HL-60 (cell line): ENCODE results near the gene CEP78.

Source experiments
- DNase-seq, 2 experiments: peaks; one replicate each; pipeline ENCODE4 v3.0.0-alpha.2; 2010 to 2020; ENCODE audit warnings: low read depth in 1 of 2, low spot score in 1 of 2
- H3K27ac ChIP-seq: fragments of 250-450 bp; sonication (Bioruptor Pico); replicated peaks from 2 replicates; pipeline ENCODE4 v1.5.1; 2020; ENCODE audit warnings: mild to moderate bottlenecking, moderate library complexity
- H3K27me3 ChIP-seq: fragments of 250-450 bp; sonication (Bioruptor Pico); 2 replicates; pipeline ENCODE4 v1.5.1; 2021; ENCODE audit warnings: mild to moderate bottlenecking, moderate library complexity; ENCODE audit not compliant: insufficient read depth, poor library complexity, severe bottlenecking
- H3K4me3 ChIP-seq: replicated peaks from 2 replicates; pipeline ENCODE4 v1.5.1; 2011; ENCODE audit warnings: mild to moderate bottlenecking, control low read depth, low read length; ENCODE audit not compliant: insufficient read depth
- CTCF ChIP-seq: IDR thresholded peaks from one replicate; pipeline ENCODE4 v1.5.1; 2011; ENCODE audit warnings: low read length, control low read depth, inconsistent platforms; ENCODE audit not compliant: insufficient read depth
- GABPA ChIP-seq: IDR thresholded peaks from 2 replicates; pipeline ENCODE4 v1.6.1; 2012; ENCODE audit warnings: low read depth
- POLR2AphosphoS5 ChIP-seq: IDR thresholded peaks from 2 replicates; pipeline ENCODE4 v1.6.1; 2012; ENCODE audit warnings: low read depth
- REST ChIP-seq: IDR thresholded peaks from 2 replicates; pipeline ENCODE4 v1.6.1; 2012; ENCODE audit warnings: low read depth; ENCODE audit not compliant: insufficient replicate concordance
- SPI1 ChIP-seq: IDR thresholded peaks from 2 replicates; pipeline ENCODE4 v1.6.1; 2012; ENCODE audit warnings: low read depth, mild to moderate bottlenecking, borderline replicate concordance

CEP78 gene

GRCh38 chr9:78248635-78249034 lies 12.8 kb downstream of the CEP78 start:
- DNase-seq: no peak
- H3K27me3 ChIP-seq: no peaks in the 10 kb centered on the region
- H3K4me3 ChIP-seq: no peak overlapping the region
- no peak overlapping the region for H3K27ac ChIP-seq
- TF ChIP-seq GABPA (no peak), SPI1 (peak; percentile 56; the same call in 1 of the 2 replicates), REST (no peak)

- no peak for TF ChIP-seq CTCF
- TF ChIP-seq GABPA: no peak
- TF ChIP-seq POLR2AphosphoS5: no peak
- no peak for TF ChIP-seq REST
- TF ChIP-seq SPI1: no peak
- DNase-seq: no peak
- no peaks in the 10 kb centered on the region for H3K27me3 ChIP-seq
- H3K4me3 ChIP-seq: no peak overlapping the region
- no peak overlapping the region for H3K27ac ChIP-seq
Measured at GRCh38 chr9:78249542-78249941, 13.7 kb downstream of the CEP78 start.

- no peaks in the 10 kb centered on the region for H3K27me3 ChIP-seq
- TF ChIP-seq SPI1 (no peak), GABPA (no peak), CTCF (no peak), POLR2AphosphoS5 (no peak), REST (no peak)
- no peak for DNase-seq
- no peak overlapping the region for H3K4me3 ChIP-seq
- no peak overlapping the region for H3K27ac ChIP-seq
Measured at GRCh38 chr9:78252616-78253015, 16.7 kb downstream of the CEP78 start.

GRCh38 chr9:78253285-78253684 lies 17.4 kb downstream of the CEP78 start:
- TF ChIP-seq GABPA (no peak), POLR2AphosphoS5 (no peak), CTCF (no peak), SPI1 (no peak), REST (no peak)
- no peaks in the 10 kb centered on the region for H3K27me3 ChIP-seq
- H3K4me3 ChIP-seq: no peak overlapping the region
- no peak overlapping the region for H3K27ac ChIP-seq
- no peak for DNase-seq
